ENCODE results near the gene NELL1. TPM values are rescaled to one million over a fixed set of nuclear protein-coding genes. Genes with fewer than 3 reads are reported as not detected.

The NELL1 gene
- polyA plus RNA-seq, 4 donors, result 0.18 to 5.1 TPM; not detected in 2

DNA sequence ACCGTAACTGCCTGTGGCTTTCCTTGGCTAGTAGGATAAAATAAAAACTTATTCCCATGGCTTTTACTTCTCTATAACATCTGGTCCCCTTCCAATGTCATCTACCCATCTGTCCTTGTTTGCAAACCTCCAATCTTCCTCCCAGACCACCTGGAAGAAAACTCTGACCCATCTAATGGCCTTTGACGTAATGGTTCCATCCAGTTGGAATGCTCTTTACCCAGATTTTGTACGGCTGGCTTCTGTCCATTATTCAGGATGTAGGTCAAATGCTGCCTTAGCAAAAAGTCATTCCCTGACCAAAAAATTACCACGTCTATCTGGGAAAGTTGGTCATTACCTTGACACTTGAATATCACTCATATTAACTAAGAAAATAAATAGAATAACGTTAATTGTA lies 945.6 kb downstream of the NELL1 start:
- FAIRE-seq, result no peak
- WGBS, 3 donors, result 62 to 76% (median 68%) methylated on average over 5 of the region's 5 CpGs
- no peak overlapping the region for H3K27ac ChIP-seq (ENCODE audit: low read depth in 1 of 3, low read length in 2 of 3)
- no peaks in the 10 kb centered on the region for H3K27me3 ChIP-seq (ENCODE audit: control insufficient read depth in 3 of 3, insufficient read depth in 3 of 3, low read length in 3 of 3)
- H3K4me3 ChIP-seq (ENCODE audit: low read depth in 1 of 3, low read length in 3 of 3), result no peak overlapping the region
- no peaks in the 10 kb centered on the region for H3K9me3 ChIP-seq (ENCODE audit: control insufficient read depth in 2 of 2, insufficient read depth in 1 of 2, low read depth in 1 of 2, low read length in 1 of 2)
- no peaks in the 10 kb centered on the region for H3K36me3 ChIP-seq (ENCODE audit: control insufficient read depth in 3 of 3, insufficient read depth in 2 of 3, low read depth in 1 of 3, low read length in 3 of 3)
- H3K4me1 ChIP-seq (ENCODE audit: control insufficient read depth in 3 of 3, insufficient read depth in 2 of 3, low read depth in 1 of 3, low read length in 2 of 3), result no peaks in the 10 kb centered on the region
- DNase-seq, result no peak

- no peaks in the 10 kb centered on the region for H3K27me3 ChIP-seq (ENCODE audit: control insufficient read depth in 3 of 3, insufficient read depth in 3 of 3, low read length in 3 of 3)
- no peaks in the 10 kb centered on the region for H3K4me1 ChIP-seq (ENCODE audit: control insufficient read depth in 3 of 3, insufficient read depth in 2 of 3, low read depth in 1 of 3, low read length in 2 of 3)
- FAIRE-seq, result no peak
- no peak overlapping the region for H3K4me3 ChIP-seq (ENCODE audit: low read depth in 1 of 3, low read length in 3 of 3)
- H3K27ac ChIP-seq (ENCODE audit: low read depth in 1 of 3, low read length in 2 of 3), result no peak overlapping the region
- DNase-seq, result no peak
- no peaks in the 10 kb centered on the region for H3K9me3 ChIP-seq (ENCODE audit: control insufficient read depth in 2 of 2, insufficient read depth in 1 of 2, low read depth in 1 of 2, low read length in 1 of 2)
- 48 to 63% (median 61%) methylated on average over 3 of the region's 3 CpGs for WGBS, 3 donors
- H3K36me3 ChIP-seq (ENCODE audit: control insufficient read depth in 3 of 3, insufficient read depth in 2 of 3, low read depth in 1 of 3, low read length in 3 of 3), result no peaks in the 10 kb centered on the region
Observed at GRCh38 chr11:21615955-21616371, 946.6 kb downstream of the NELL1 start.

DNA sequence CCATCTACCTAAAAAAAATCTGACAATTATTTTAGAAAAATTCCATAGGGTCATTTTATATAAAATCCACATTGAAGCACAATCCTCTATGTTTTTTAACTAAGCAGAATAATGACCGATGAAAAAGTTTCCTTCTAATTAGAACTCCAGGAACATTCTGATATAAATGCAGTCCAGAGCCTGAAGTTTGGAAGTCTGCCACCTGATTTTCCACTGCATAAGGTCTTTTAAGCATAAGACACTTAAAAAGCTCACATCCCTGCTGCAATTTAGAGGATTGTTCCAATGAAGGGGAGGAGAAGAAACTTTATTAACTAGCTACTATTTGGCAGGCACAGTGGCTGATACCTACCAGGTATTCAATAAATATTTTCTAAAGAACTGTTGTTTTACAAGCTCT lies 953.2 kb downstream of the NELL1 start:
- DNase-seq (no peak), FAIRE-seq (no peak)
- H3K4me3 ChIP-seq (ENCODE audit: low read depth in 1 of 3, low read length in 3 of 3), result no peak overlapping the region
- no peaks in the 10 kb centered on the region for H3K4me1 ChIP-seq (ENCODE audit: control insufficient read depth in 3 of 3, insufficient read depth in 2 of 3, low read depth in 1 of 3, low read length in 2 of 3)
- WGBS, 3 donors, result 85 to 91% (median 86%) methylated on average over 1 of the region's 1 CpG
- no peaks in the 10 kb centered on the region for H3K27me3 ChIP-seq (ENCODE audit: control insufficient read depth in 3 of 3, insufficient read depth in 3 of 3, low read length in 3 of 3)
- peaks cover 0 to 3% of the 10 kb centered on the region in 2 donors for H3K9me3 ChIP-seq (ENCODE audit: control insufficient read depth in 2 of 2, insufficient read depth in 1 of 2, low read depth in 1 of 2, low read length in 1 of 2)
- H3K27ac ChIP-seq (ENCODE audit: low read depth in 1 of 3, low read length in 2 of 3), result no peak overlapping the region
- no peaks in the 10 kb centered on the region for H3K36me3 ChIP-seq (ENCODE audit: control insufficient read depth in 3 of 3, insufficient read depth in 2 of 3, low read depth in 1 of 3, low read length in 3 of 3)

DNA sequence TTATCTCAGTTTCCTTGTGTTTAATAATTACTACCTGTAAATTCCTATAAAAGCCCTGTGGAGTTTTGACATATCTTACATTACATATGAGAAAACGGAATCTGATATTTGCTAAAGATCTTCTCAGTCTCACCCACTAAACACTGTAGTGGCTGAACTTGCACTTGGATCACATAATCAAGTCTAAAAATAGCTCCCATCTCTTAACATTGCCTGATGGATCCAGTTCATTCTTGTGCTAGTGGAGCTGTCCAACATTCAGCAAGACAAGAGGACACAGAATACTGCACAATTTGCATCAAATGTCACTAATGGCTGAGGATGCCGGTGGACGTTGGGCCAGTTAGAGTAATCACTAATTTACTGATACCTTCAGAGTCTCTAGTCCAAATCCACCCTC lies 953.6 kb downstream of the NELL1 start:
- FAIRE-seq, result no peak
- Histone ChIP-seq H3K27me3 (ENCODE audit: control insufficient read depth in 3 of 3, insufficient read depth in 3 of 3, low read length in 3 of 3) (no peaks in the 10 kb centered on the region), H3K36me3 (ENCODE audit: control insufficient read depth in 3 of 3, insufficient read depth in 2 of 3, low read depth in 1 of 3, low read length in 3 of 3) (no peaks in the 10 kb centered on the region), H3K4me3 (ENCODE audit: low read depth in 1 of 3, low read length in 3 of 3) (no peak overlapping the region), H3K27ac (ENCODE audit: low read depth in 1 of 3, low read length in 2 of 3) (no peak overlapping the region), H3K4me1 (ENCODE audit: control insufficient read depth in 3 of 3, insufficient read depth in 2 of 3, low read depth in 1 of 3, low read length in 2 of 3) (no peaks in the 10 kb centered on the region), H3K9me3 (ENCODE audit: control insufficient read depth in 2 of 2, insufficient read depth in 1 of 2, low read depth in 1 of 2, low read length in 1 of 2) (peaks cover 0 to 3% of the 10 kb centered on the region in 2 donors)
- DNase-seq, result no peak
- WGBS, 3 donors, result 57 to 71% (median 59%) methylated on average over 3 of the region's 3 CpGs

Other genes starting within 250 kb of the NELL1 start
- under 1 TPM in 2 of 4 donors, not detected in 2; under 0.01 to 0.03 TPM for gene SLC6A5, start 70.0 kb upstream of the NELL1 start, polyA plus RNA-seq

Data from small intestine (tissue), 7 donors.